BLaER1 treated with 17β-estradiol and CSF1 and Interleukin-3, amounts not matched to agents 10 nM and 100 nM (cell line): ENCODE measurements around the gene SEC11C.

Source experiments
- H3K27ac ChIP-seq, 11 experiments: shearing (Covaris generic); formaldehyde crosslinking; 2 replicates each; pipeline ENCODE4 v1.8.1; 2022
- H3K27me3 ChIP-seq, 11 experiments: shearing (Covaris generic); formaldehyde crosslinking; 2 replicates each; pipeline ENCODE4 v1.8.1; 2022
- H3K36me3 ChIP-seq, 11 experiments: shearing (Covaris generic); formaldehyde crosslinking; 2 replicates each; pipeline ENCODE4 v1.8.1; 2022
- H3K4me1 ChIP-seq, 10 experiments: shearing (Covaris generic); formaldehyde crosslinking; 2 replicates each; pipeline ENCODE4 v1.8.1; 2022
- H3K4me2 ChIP-seq, 11 experiments: shearing (Covaris generic); formaldehyde crosslinking; 2 replicates each; pipeline ENCODE4 v1.8.1; 2022
- H3K4me3 ChIP-seq, 10 experiments: shearing (Covaris generic); formaldehyde crosslinking; 2 replicates each; pipeline ENCODE4 v1.8.1; 2022
- H3K9ac ChIP-seq, 11 experiments: shearing (Covaris generic); formaldehyde crosslinking; 2 replicates each; pipeline ENCODE4 v1.8.1; 2022
- H3K9me3 ChIP-seq, 11 experiments: shearing (Covaris generic); formaldehyde crosslinking; replicated peaks in 1 of 11; 2 replicates each; pipeline ENCODE4 v1.8.1; 2022
- H4K20me1 ChIP-seq, 11 experiments: shearing (Covaris generic); formaldehyde crosslinking; 2 replicates each; pipeline ENCODE4 v1.8.1; 2022
- Cebpa-rat ChIP-seq, 11 experiments: shearing (Covaris generic); IDR thresholded peaks; 2 replicates each; pipeline ENCODE4 v1.8.1; 2022

The SEC11C gene

GRCh38 chr18:59143441-59143840 is 3.8 kb downstream of the SEC11C start:
- peak overlapping the region in 10 of 11 experiments; percentile 16 to 94 (median 46); a peak in 12 of 22 replicates for H3K4me2 ChIP-seq
- H3K27me3 ChIP-seq = no peaks in the 10 kb centered on the region
- H3K4me3 ChIP-seq = no peak overlapping the region
- no peak for TF ChIP-seq Cebpa-rat (IDR thresholded peaks at IDR 0.05)
- H3K9ac ChIP-seq = no peak overlapping the region
- peaks cover 28 to 39% (median 36%) of the 10 kb centered on the region in 10 experiments for H3K4me1 ChIP-seq
- H4K20me1 ChIP-seq = peaks cover 11 to 55% (median 26%) of the 10 kb centered on the region in 11 experiments; a peak in 12 of 22 replicates
- H3K36me3 ChIP-seq = peaks cover 0 to 8% (median 0%) of the 10 kb centered on the region in 11 experiments; a peak in 4 of 22 replicates
- no peak overlapping the region for H3K27ac ChIP-seq
- H3K9me3 ChIP-seq = no peaks in the 10 kb centered on the region

- H4K20me1 ChIP-seq = peaks cover 11 to 66% (median 27%) of the 10 kb centered on the region in 11 experiments; a peak in 12 of 22 replicates
- TF ChIP-seq Cebpa-rat (IDR thresholded peaks at IDR 0.05) = no peak
- no peak overlapping the region for H3K9ac ChIP-seq
- H3K4me1 ChIP-seq = peaks cover 28 to 39% (median 36%) of the 10 kb centered on the region in 10 experiments
- H3K4me2 ChIP-seq = no peak overlapping the region
- no peak overlapping the region for H3K27ac ChIP-seq
- H3K9me3 ChIP-seq = no peaks in the 10 kb centered on the region
- peaks cover 0 to 14% (median 0%) of the 10 kb centered on the region in 11 experiments; a peak in 8 of 22 replicates for H3K36me3 ChIP-seq
- no peaks in the 10 kb centered on the region for H3K27me3 ChIP-seq
- H3K4me3 ChIP-seq = no peak overlapping the region
Measured at GRCh38 chr18:59144483-59144882, 4.8 kb downstream of the SEC11C start.

GRCh38 chr18:59145055-59145454 is 5.4 kb downstream of the SEC11C start:
- Histone ChIP-seq H3K27ac (no peak overlapping the region), H3K4me1 (peaks cover 28 to 39% (median 36%) of the 10 kb centered on the region in 10 experiments), H3K9ac (no peak overlapping the region), H3K27me3 (no peaks in the 10 kb centered on the region), H3K9me3 (no peaks in the 10 kb centered on the region), H3K4me2 (no peak overlapping the region), H3K36me3 (peaks cover 0 to 18% (median 2%) of the 10 kb centered on the region in 11 experiments; a peak in 14 of 22 replicates), H3K4me3 (no peak overlapping the region), H4K20me1 (peaks cover 11 to 66% (median 27%) of the 10 kb centered on the region in 11 experiments; a peak in 12 of 22 replicates)
- TF ChIP-seq Cebpa-rat (IDR thresholded peaks at IDR 0.05) = no peak

GRCh38 chr18:59148192-59148591 is 8.5 kb downstream of the SEC11C start:
- H3K27me3 ChIP-seq = no peaks in the 10 kb centered on the region
- H4K20me1 ChIP-seq = peaks cover 0 to 40% (median 16%) of the 10 kb centered on the region in 11 experiments; a peak in 10 of 22 replicates
- H3K9me3 ChIP-seq = no peaks in the 10 kb centered on the region
- no peak overlapping the region for H3K27ac ChIP-seq
- no peak overlapping the region for H3K4me3 ChIP-seq
- H3K4me1 ChIP-seq = peaks cover 6 to 12% (median 8%) of the 10 kb centered on the region in 10 experiments
- peaks cover 24 to 49% (median 32%) of the 10 kb centered on the region in 11 experiments for H3K36me3 ChIP-seq
- H3K9ac ChIP-seq = no peak overlapping the region
- no peak overlapping the region for H3K4me2 ChIP-seq
- TF ChIP-seq Cebpa-rat (IDR thresholded peaks at IDR 0.05) = no peak

GRCh38 chr18:59149007-59149406 is 9.3 kb downstream of the SEC11C start:
- H3K36me3 ChIP-seq = peaks cover 30 to 57% (median 40%) of the 10 kb centered on the region in 11 experiments
- peaks cover 0 to 4% (median 0%) of the 10 kb centered on the region in 10 experiments; a peak in 3 of 20 replicates for H3K4me1 ChIP-seq
- no peak overlapping the region for H3K4me3 ChIP-seq
- H3K27ac ChIP-seq = no peak overlapping the region
- TF ChIP-seq Cebpa-rat (IDR thresholded peaks at IDR 0.05) = no peak
- no peak overlapping the region for H3K4me2 ChIP-seq
- no peaks in the 10 kb centered on the region for H3K9me3 ChIP-seq
- peaks cover 0 to 40% (median 16%) of the 10 kb centered on the region in 11 experiments; a peak in 10 of 22 replicates for H4K20me1 ChIP-seq
- no peak overlapping the region for H3K9ac ChIP-seq
- no peaks in the 10 kb centered on the region for H3K27me3 ChIP-seq

GRCh38 chr18:59149416-59149815 is 9.7 kb downstream of the SEC11C start:
- Histone ChIP-seq H3K36me3 (peaks cover 33 to 61% (median 44%) of the 10 kb centered on the region in 11 experiments), H4K20me1 (peaks cover 0 to 40% (median 15%) of the 10 kb centered on the region in 11 experiments; a peak in 10 of 22 replicates), H3K27me3 (no peaks in the 10 kb centered on the region), H3K9me3 (no peaks in the 10 kb centered on the region), H3K4me1 (peaks cover 0 to under 1% (median 0%) of the 10 kb centered on the region in 10 experiments; a peak in 2 of 20 replicates), H3K4me3 (no peak overlapping the region), H3K4me2 (no peak overlapping the region), H3K27ac (no peak overlapping the region), H3K9ac (no peak overlapping the region)
- TF ChIP-seq Cebpa-rat (IDR thresholded peaks at IDR 0.05) = no peak

GRCh38 chr18:59150236-59150635 is 10.6 kb downstream of the SEC11C start:
- peaks cover 33 to 69% (median 52%) of the 10 kb centered on the region in 11 experiments for H3K36me3 ChIP-seq
- peaks cover 0 to 38% (median 13%) of the 10 kb centered on the region in 11 experiments; a peak in 10 of 22 replicates for H4K20me1 ChIP-seq
- no peak overlapping the region for H3K4me2 ChIP-seq
- no peak for TF ChIP-seq Cebpa-rat (IDR thresholded peaks at IDR 0.05)
- H3K27ac ChIP-seq = no peak overlapping the region
- no peak overlapping the region for H3K4me3 ChIP-seq
- no peaks in the 10 kb centered on the region; a peak in 2 of 20 replicates for H3K4me1 ChIP-seq
- H3K9ac ChIP-seq = no peak overlapping the region
- H3K9me3 ChIP-seq = no peaks in the 10 kb centered on the region
- H3K27me3 ChIP-seq = no peaks in the 10 kb centered on the region

- Histone ChIP-seq H3K36me3 (peaks cover 39 to 91% (median 74%) of the 10 kb centered on the region in 11 experiments), H3K27me3 (no peaks in the 10 kb centered on the region), H4K20me1 (peaks cover 0 to 3% (median 0%) of the 10 kb centered on the region in 11 experiments; a peak in 1 of 22 replicates), H3K9ac (no peak overlapping the region), H3K9me3 (no peaks in the 10 kb centered on the region), H3K4me3 (no peak overlapping the region), H3K27ac (no peak overlapping the region), H3K4me1 (no peaks in the 10 kb centered on the region; a peak in 1 of 20 replicates), H3K4me2 (no peak overlapping the region)
- no peak for TF ChIP-seq Cebpa-rat (IDR thresholded peaks at IDR 0.05)
Measured at GRCh38 chr18:59155153-59155552, 15.5 kb downstream of the SEC11C start.

GRCh38 chr18:59156316-59156715 is 16.6 kb downstream of the SEC11C start:
- no peaks in the 10 kb centered on the region for H3K9me3 ChIP-seq

GRCh38 chr18:59159265-59159664 is 19.6 kb downstream of the SEC11C start:
- no peak for TF ChIP-seq Cebpa-rat (IDR thresholded peaks at IDR 0.05)

More at GRCh38 chr18:59156316-59156715, 16.6 kb downstream of the SEC11C start:
- no peak for TF ChIP-seq Cebpa-rat (IDR thresholded peaks at IDR 0.05)
- H3K36me3 ChIP-seq = peaks cover 32 to 79% (median 62%) of the 10 kb centered on the region in 11 experiments
- H3K4me3 ChIP-seq = no peak overlapping the region
- H3K4me1 ChIP-seq = no peaks in the 10 kb centered on the region
- no peak overlapping the region for H3K9ac ChIP-seq
- H3K27me3 ChIP-seq = no peaks in the 10 kb centered on the region
- H4K20me1 ChIP-seq = no peaks in the 10 kb centered on the region; a peak in 1 of 22 replicates
- H3K27ac ChIP-seq = no peak overlapping the region
- no peak overlapping the region for H3K4me2 ChIP-seq

More at GRCh38 chr18:59159265-59159664, 19.6 kb downstream of the SEC11C start:
- H4K20me1 ChIP-seq = no peaks in the 10 kb centered on the region
- no peaks in the 10 kb centered on the region for H3K9me3 ChIP-seq
- H3K4me2 ChIP-seq = no peak overlapping the region
- H3K4me3 ChIP-seq = no peak overlapping the region
- H3K27me3 ChIP-seq = no peaks in the 10 kb centered on the region
- no peak overlapping the region for H3K27ac ChIP-seq
- peaks cover 9 to 50% (median 34%) of the 10 kb centered on the region in 11 experiments; a peak in 17 of 22 replicates for H3K36me3 ChIP-seq
- no peaks in the 10 kb centered on the region for H3K4me1 ChIP-seq
- H3K9ac ChIP-seq = no peak overlapping the region
